GM13976 (cell line): ENCODE measurements around the gene DNAJC19.

ENCODE experiments used
- DNase-seq: peaks from one replicate; pipeline ENCODE4 v3.0.0; 2012; ENCODE audit warnings: low spot score
- CTCF ChIP-seq: IDR thresholded peaks from 2 replicates; pipeline ENCODE4 v1.5.1; 2012; ENCODE audit warnings: borderline replicate concordance, mild to moderate bottlenecking; ENCODE audit not compliant: insufficient read depth; ENCODE audit errors: extremely low read depth, missing control alignments, control extremely low read depth
- in situ Hi-C: fragments of 300-500 bp; cut with MboI; formaldehyde crosslinking; loops from one replicate; pipeline ENCODE4 v1.12.0; 2022; ENCODE audit warnings: low sequenced_read_pairs, mixed read lengths, inconsistent platforms; ENCODE audit not compliant: unreplicated experiment

The DNAJC19 gene

DNA sequence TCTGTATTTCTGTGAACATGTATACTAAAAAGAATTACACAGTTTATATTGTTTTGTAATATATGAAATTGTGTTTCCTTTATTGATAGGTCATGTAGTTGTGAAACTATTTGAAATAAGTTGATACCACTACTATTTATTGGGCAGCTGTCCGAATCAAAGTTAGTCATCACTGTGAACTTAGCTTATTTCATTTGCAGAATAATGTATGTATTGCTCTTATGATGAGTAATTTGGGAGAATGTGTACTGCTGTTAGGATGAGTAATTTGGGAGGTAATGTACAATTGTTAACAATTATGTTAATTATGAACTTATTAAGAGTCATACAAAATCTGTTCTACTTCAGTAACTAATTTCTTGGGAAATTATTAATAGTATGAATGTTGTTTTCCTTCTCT, 54.9 kb downstream of the DNAJC19 start:
- no peak for DNase-seq
- TF ChIP-seq CTCF, result no peak
- in situ Hi-C loops, result no loop called here
